Purkinje cell (primary cell): ENCODE data around the gene MBD4. TPM values are rescaled to one million over a fixed set of nuclear protein-coding genes. Genes with fewer than 3 reads are reported as not detected.

ENCODE experiments used
- polyA plus RNA-seq: library from polyadenylated mRNA; unstranded; fragments of >200 nt; fragmentation: Nextera tagmentation; gene quantifications from 2 replicates; pipeline ENCODE4 v1.2.1, GENCODE V29; 2014

MBD4 gene
- 16.2 and 17.7 TPM in 2 replicates for polyA plus RNA-seq

GRCh38 chr3:129439817-129440617, at the start of gene MBD4, which contains the start of gene IFT122:
MBD4 (minus strand) TSS chr3:129439948; CDS start chr3:129439833, 115 bp downstream.
IFT122 (plus strand) TSS chr3:129440224; CDS start chr3:129440331, 107 bp downstream.

DNA sequence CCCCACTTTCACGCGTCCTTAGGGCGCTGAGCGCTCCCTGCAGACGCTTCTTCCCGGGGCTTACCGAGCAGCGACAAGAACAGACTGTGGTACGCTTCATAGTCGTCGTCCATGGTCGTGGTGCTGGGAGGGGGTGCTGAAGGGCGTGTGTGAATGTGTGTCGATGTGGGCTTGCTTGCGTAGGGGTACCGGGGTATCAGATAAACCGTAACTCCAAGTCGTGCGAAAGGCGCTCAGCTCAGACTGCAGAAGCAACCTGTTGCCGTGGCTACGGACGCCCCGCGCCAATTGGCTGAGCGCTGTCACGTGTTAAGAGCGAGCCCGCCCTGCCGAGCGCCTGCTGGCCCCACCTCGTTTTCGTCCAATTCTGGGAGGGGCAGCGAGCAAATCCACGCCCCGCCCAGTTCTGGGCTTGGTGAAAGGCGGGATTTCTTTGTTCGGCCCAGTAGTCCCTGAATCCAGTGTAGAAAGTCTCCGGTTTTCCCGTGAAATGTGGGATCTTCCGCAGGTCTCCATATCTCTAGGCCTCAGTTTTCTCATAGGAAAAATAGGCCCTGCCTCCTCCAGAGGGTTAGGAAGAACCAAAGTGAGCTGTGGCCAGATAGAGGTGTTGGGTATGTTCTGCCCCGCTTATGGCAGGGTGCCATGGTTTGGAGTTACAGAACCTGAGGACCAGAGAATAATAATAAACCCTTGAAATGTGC, 11.2 kb downstream of the MBD4 start, which contains the start of gene EFCAB12:
EFCAB12 (minus strand) TSS at position 261 of the 704 bp plus-strand sequence; CDS start at position 113, 148 bp downstream.

Other genes starting within 250 kb of the MBD4 start
- gene COPG1, start 190.3 kb downstream of the MBD4 start, polyA plus RNA-seq = 42.7 and 84.1 TPM in 2 replicates
- 15.3 and 15.6 TPM in 2 replicates for gene HMCES, start 161.1 kb downstream of the MBD4 start, polyA plus RNA-seq
- gene EFCAB12, start 11.3 kb downstream of the MBD4 start, polyA plus RNA-seq = 0.76 TPM in 1 of 2 replicates, not detected in the other
- 10.4 and 20.5 TPM in 2 replicates for gene IFT122, start 276 bp upstream of the MBD4 start, polyA plus RNA-seq
- gene RHO, start 88.7 kb upstream of the MBD4 start, polyA plus RNA-seq = 1.1 TPM in 1 of 2 replicates, not detected in the other
- gene H1-8, start 103.2 kb upstream of the MBD4 start, polyA plus RNA-seq = not detected in 2 replicates
- gene PLXND1, start 166.7 kb upstream of the MBD4 start, polyA plus RNA-seq = 0.67 and 0.83 TPM in 2 replicates